Adipocyte (in vitro differentiated cells): ENCODE results near the gene DNTT.
A peak's percentile ranks its signal among the peaks of the same experiment; 100 is the strongest.

Source experiments
- DNase-seq: peaks from one replicate; pipeline ENCODE4 v3.0.0-alpha.2; 2015; ENCODE audit warnings: low read depth
- H3K27me3 ChIP-seq: replicated peaks from 2 replicates; pipeline ENCODE4 v1.7.0; 2013; ENCODE audit warnings: mild to moderate bottlenecking, low read length, moderate library complexity; ENCODE audit not compliant: control insufficient read depth, insufficient read depth
- H3K36me3 ChIP-seq: 2 replicates; pipeline ENCODE4 v1.7.0; 2013; ENCODE audit warnings: low read length, mild to moderate bottlenecking, moderate library complexity; ENCODE audit not compliant: control insufficient read depth, insufficient read depth, severe bottlenecking
- H3K4me1 ChIP-seq: 2 replicates; pipeline ENCODE4 v1.7.0; 2013; ENCODE audit warnings: mild to moderate bottlenecking, low read length, moderate library complexity; ENCODE audit not compliant: control insufficient read depth, insufficient read depth
- H3K4me3 ChIP-seq: 2 replicates; pipeline ENCODE4 v1.7.0; 2013; ENCODE audit warnings: mild to moderate bottlenecking, low read length, moderate library complexity
- H3K9ac ChIP-seq: 2 replicates; pipeline ENCODE4 v1.7.0; 2013; ENCODE audit warnings: mild to moderate bottlenecking, low read length, moderate library complexity
- H3K9me3 ChIP-seq: 2 replicates; pipeline ENCODE4 v1.7.0; 2013; ENCODE audit warnings: mild to moderate bottlenecking, low read length, moderate library complexity; ENCODE audit not compliant: control insufficient read depth

DNTT gene

GRCh38 chr10:96352027-96352426 is 47.8 kb downstream of the DNTT start:
- peaks cover 33% of the 10 kb centered on the region for H3K27me3 ChIP-seq
- no peak overlapping the region for H3K4me3 ChIP-seq
- DNase-seq: no peak
- no peaks in the 10 kb centered on the region for H3K36me3 ChIP-seq
- H3K9me3 ChIP-seq: no peaks in the 10 kb centered on the region
- H3K4me1 ChIP-seq: no peaks in the 10 kb centered on the region
- H3K9ac ChIP-seq: no peak overlapping the region

GRCh38 chr10:96352582-96352981 is 48.3 kb downstream of the DNTT start:
- no peak for DNase-seq
- Histone ChIP-seq H3K36me3 (no peaks in the 10 kb centered on the region), H3K9ac (no peak overlapping the region), H3K4me1 (no peaks in the 10 kb centered on the region), H3K4me3 (no peak overlapping the region), H3K27me3 (peaks cover 33% of the 10 kb centered on the region), H3K9me3 (no peaks in the 10 kb centered on the region)

- no peak for DNase-seq
- no peak overlapping the region for H3K9ac ChIP-seq
- no peaks in the 10 kb centered on the region for H3K4me1 ChIP-seq
- H3K36me3 ChIP-seq: no peaks in the 10 kb centered on the region
- H3K9me3 ChIP-seq: peaks cover under 1% of the 10 kb centered on the region
- H3K4me3 ChIP-seq: no peak overlapping the region
- peaks cover 51% of the 10 kb centered on the region for H3K27me3 ChIP-seq
These were observed 52.9 kb downstream of the DNTT start for GRCh38 chr10:96357038-96357620.

GRCh38 chr10:96358851-96359540 is 54.8 kb downstream of the DNTT start, which contains the start of gene OPALIN:
TSS of gene OPALIN (minus strand) at chr10:96359002. CDS start at chr10:96358896, 106 bp downstream.
- Histone ChIP-seq H3K9me3 (peaks cover 6% of the 10 kb centered on the region), H3K36me3 (no peaks in the 10 kb centered on the region), H3K4me1 (no peaks in the 10 kb centered on the region), H3K9ac (no peak within 1 kb of the TSS), H3K27me3 (peaks cover 61% of the 10 kb centered on the region), H3K4me3 (no peak within 1 kb of the TSS)
- DNase-seq: no peak

- H3K4me3 ChIP-seq: no peak overlapping the region
- peaks cover 58% of the 10 kb centered on the region for H3K27me3 ChIP-seq
- H3K9me3 ChIP-seq: peaks cover 6% of the 10 kb centered on the region
- no peaks in the 10 kb centered on the region for H3K36me3 ChIP-seq
- no peaks in the 10 kb centered on the region for H3K4me1 ChIP-seq
- H3K9ac ChIP-seq: no peak overlapping the region
- DNase-seq: no peak
These were observed 55.4 kb downstream of the DNTT start for GRCh38 chr10:96359616-96360015.

GRCh38 chr10:96360331-96360730 is 56.1 kb downstream of the DNTT start:
- no peak for DNase-seq
- no peak overlapping the region for H3K4me3 ChIP-seq
- peaks cover 55% of the 10 kb centered on the region for H3K27me3 ChIP-seq
- no peaks in the 10 kb centered on the region for H3K36me3 ChIP-seq
- no peaks in the 10 kb centered on the region for H3K4me1 ChIP-seq
- peaks cover 6% of the 10 kb centered on the region for H3K9me3 ChIP-seq
- no peak overlapping the region for H3K9ac ChIP-seq

GRCh38 chr10:96360766-96361165 is 56.5 kb downstream of the DNTT start:
- H3K4me1 ChIP-seq: no peaks in the 10 kb centered on the region
- H3K36me3 ChIP-seq: no peaks in the 10 kb centered on the region
- peaks cover 6% of the 10 kb centered on the region for H3K9me3 ChIP-seq
- no peak overlapping the region for H3K9ac ChIP-seq
- DNase-seq: no peak
- H3K4me3 ChIP-seq: no peak overlapping the region
- H3K27me3 ChIP-seq: peaks cover 51% of the 10 kb centered on the region

GRCh38 chr10:96365571-96365970 is 61.3 kb downstream of the DNTT start:
- no peak overlapping the region for H3K9ac ChIP-seq
- H3K9me3 ChIP-seq: peaks cover 6% of the 10 kb centered on the region
- H3K4me1 ChIP-seq: no peaks in the 10 kb centered on the region
- no peak for DNase-seq
- H3K4me3 ChIP-seq: no peak overlapping the region
- no peaks in the 10 kb centered on the region for H3K36me3 ChIP-seq
- H3K27me3 ChIP-seq: peaks cover 32% of the 10 kb centered on the region

- Histone ChIP-seq H3K9ac (no peak overlapping the region), H3K4me3 (no peak overlapping the region), H3K4me1 (no peaks in the 10 kb centered on the region), H3K9me3 (peaks cover 6% of the 10 kb centered on the region), H3K36me3 (no peaks in the 10 kb centered on the region), H3K27me3 (peaks cover 26% of the 10 kb centered on the region)
- DNase-seq: peak; percentile 63
These were observed 62.3 kb downstream of the DNTT start for GRCh38 chr10:96366508-96366907.

- no peak overlapping the region for H3K9ac ChIP-seq
- H3K4me3 ChIP-seq: no peak overlapping the region
- H3K9me3 ChIP-seq: peaks cover 3% of the 10 kb centered on the region
- DNase-seq: no peak
- H3K36me3 ChIP-seq: no peaks in the 10 kb centered on the region
- H3K4me1 ChIP-seq: no peaks in the 10 kb centered on the region
- peaks cover 21% of the 10 kb centered on the region for H3K27me3 ChIP-seq
These were observed 63.2 kb downstream of the DNTT start for GRCh38 chr10:96367470-96367869.

- Histone ChIP-seq H3K4me1 (no peaks in the 10 kb centered on the region), H3K4me3 (no peak overlapping the region), H3K27me3 (peaks cover 14% of the 10 kb centered on the region), H3K9ac (no peak overlapping the region), H3K9me3 (no peaks in the 10 kb centered on the region), H3K36me3 (no peaks in the 10 kb centered on the region)
- no peak for DNase-seq
These were observed 64.7 kb downstream of the DNTT start for GRCh38 chr10:96368971-96369370.
